ENCODE data around the gene LEFTY1. TPM values are rescaled to one million over a fixed set of nuclear protein-coding genes. Genes with fewer than 3 reads are reported as not detected.
A peak's percentile ranks its signal among the peaks of the same experiment; 100 is the strongest.

Gene LEFTY1
- total and polyA plus RNA-seq, 9 of the 15 experiments (the other 6 are each of a cell fraction or from before 2014, with no cell fraction given) = 0.07 to 0.24 (median 0.17) TPM; not detected in 5

GRCh38 chr1:225928186-225929175 lies 39.5 kb upstream of the LEFTY1 start (continued):
- peak; percentile 82 for TF ChIP-seq ETS2 (tag; IDR thresholded peaks at IDR 0.05; ENCODE audit: borderline replicate concordance, poor library complexity, severe bottlenecking)
- peak in 1 of 2 experiments; percentile 98; a peak in 2 of 4 replicates for TF ChIP-seq ZNF639 (CRISPR knock-in tag; conservative IDR thresholded peaks at IDR 0.05 in 1 of 2, IDR thresholded peaks at IDR 0.05 in 1 of 2)
- no peak for TF ChIP-seq ZFP91 (CRISPR knock-in tag; IDR thresholded peaks at IDR 0.05)
- 0 out of 2 replicates have a peak, but pooled peaks have one; percentile 63 for TF ChIP-seq TCFL5 (CRISPR knock-in tag; conservative IDR thresholded peaks at IDR 0.05)
- no peak for TF ChIP-seq NFYB (IDR thresholded peaks at IDR 0.05; ENCODE audit: extremely low read depth, insufficient read length)
- peak; percentile 93 for TF ChIP-seq THRA (IDR thresholded peaks at IDR 0.05)
- no peak for TF ChIP-seq ZNF512 (tag; IDR thresholded peaks at IDR 0.05)
- TF ChIP-seq CBFA2T2 (conservative IDR thresholded peaks at IDR 0.05) = peak; percentile 100
- TF ChIP-seq STAT5B (CRISPR knock-in tag; IDR thresholded peaks at IDR 0.05) = no peak
- TF ChIP-seq SMARCB1 (IDR thresholded peaks at IDR 0.05; ENCODE audit: insufficient read length, low read depth) = peak; percentile 86
- TF ChIP-seq EWSR1 (IDR thresholded peaks at IDR 0.05; ENCODE audit: borderline replicate concordance, low read depth, partially characterized antibody) = no peak
- TF ChIP-seq ZNF655 (CRISPR knock-in tag; IDR thresholded peaks at IDR 0.05) = no peak
- TF ChIP-seq ZNF668 (CRISPR knock-in tag; IDR thresholded peaks at IDR 0.05) = peak; percentile 80; the same call in 1 of the 2 replicates
- TF ChIP-seq ARID3A (IDR thresholded peaks at IDR 0.05; ENCODE audit: borderline replicate concordance, low read depth, low read length) = peak; percentile 69
- peak; percentile 82 for TF ChIP-seq CREB1 (IDR thresholded peaks at IDR 0.05)
- no peak for TF ChIP-seq CREB1 (CRISPR knock-in tag; IDR thresholded peaks at IDR 0.05)

All from K562 (cell line).